GM23338 (cell line): ENCODE results near the gene IL24. TPM values are rescaled to one million over a fixed set of nuclear protein-coding genes. Genes with fewer than 3 reads are reported as not detected.
A peak's percentile ranks its signal among the peaks of the same experiment; 100 is the strongest.

Source experiments
- ATAC-seq: fragments of 200-7000 bp; cut with Tn5 transposase; 3 replicates; pipeline ENCODE4 v1.9.1; 2020
- DNase-seq: peaks from one replicate; pipeline ENCODE4 v3.0.0-alpha.2; 2015; ENCODE audit warnings: low spot score
- H2AFZ ChIP-seq: fragments of 200-600 bp; sonication (generic); 2 replicates; pipeline ENCODE4 v1.8.0; 2016; ENCODE audit warnings: antibody characterized with exemption, mild to moderate bottlenecking, moderate library complexity
- H3F3A ChIP-seq: fragments of 200-600 bp; sonication (generic); replicated peaks from 2 replicates; pipeline ENCODE4 v1.8.0; 2017; ENCODE audit warnings: antibody characterized with exemption, mixed run types, low read depth
- H3K27ac ChIP-seq: fragments of 200-600 bp; sonication (generic); 2 replicates; pipeline ENCODE4 v1.6.1; 2016; ENCODE audit warnings: low read depth
- H3K27me3 ChIP-seq: fragments of 200-600 bp; sonication (generic); 2 replicates; pipeline ENCODE4 v1.8.0; 2016; ENCODE audit warnings: mild to moderate bottlenecking, mixed run types, moderate library complexity; ENCODE audit not compliant: insufficient read depth
- H3K36me3 ChIP-seq: fragments of 200-600 bp; sonication (generic); 2 replicates; pipeline ENCODE4 v1.8.0; 2016; ENCODE audit warnings: mild to moderate bottlenecking; ENCODE audit not compliant: insufficient read depth
- H3K4me1 ChIP-seq: fragments of 200-600 bp; sonication (generic); 2 replicates; pipeline ENCODE4 v1.8.0; 2016; ENCODE audit warnings: mild to moderate bottlenecking, moderate library complexity; ENCODE audit not compliant: insufficient read depth
- H3K4me2 ChIP-seq: fragments of 200-600 bp; sonication (generic); 2 replicates; pipeline ENCODE4 v1.7.1; 2017; ENCODE audit warnings: mixed run types
- H3K4me3 ChIP-seq: fragments of 200-600 bp; sonication (generic); 2 replicates; pipeline ENCODE4 v1.6.1; 2016; ENCODE audit warnings: mixed run types
- H3K79me2 ChIP-seq: fragments of 200-600 bp; sonication (generic); replicated peaks from 2 replicates; pipeline ENCODE4 v1.8.0; 2017; ENCODE audit warnings: mild to moderate bottlenecking; ENCODE audit not compliant: insufficient read depth
- H3K9me2 ChIP-seq: fragments of 200-600 bp; sonication (generic); 2 replicates; pipeline ENCODE4 v1.8.0; 2017; ENCODE audit not compliant: insufficient read depth
- H4K20me1 ChIP-seq: fragments of 200-600 bp; sonication (generic); replicated peaks from 2 replicates; pipeline ENCODE4 v1.8.0; 2017; ENCODE audit warnings: mild to moderate bottlenecking; ENCODE audit not compliant: insufficient read depth
- H3K27ac Mint-ChIP-seq: 2 replicates; pipeline ENCODE4 v1.8.0; 2020; ENCODE audit warnings: inconsistent platforms, mild to moderate bottlenecking, moderate library complexity, mixed read lengths
- H3K27me3 Mint-ChIP-seq: 3 replicates; pipeline ENCODE4 v1.8.0; 2022; ENCODE audit warnings: low read depth, mild to moderate bottlenecking, moderate library complexity, mixed read lengths, inconsistent platforms; ENCODE audit not compliant: insufficient read depth, poor library complexity
- H3K36me3 Mint-ChIP-seq: 3 replicates; pipeline ENCODE4 v1.8.0; 2021; ENCODE audit warnings: low read depth, mild to moderate bottlenecking, inconsistent platforms, moderate library complexity, mixed read lengths
- H3K4me1 Mint-ChIP-seq: 3 replicates; pipeline ENCODE4 v1.8.0; 2020; ENCODE audit warnings: mild to moderate bottlenecking, inconsistent platforms, mixed read lengths
- H3K4me3 Mint-ChIP-seq: 3 replicates; pipeline ENCODE4 v1.8.0; 2021; ENCODE audit warnings: moderate library complexity, mild to moderate bottlenecking, inconsistent platforms, mixed read lengths
- H3K9me3 Mint-ChIP-seq: 3 replicates; pipeline ENCODE4 v1.8.0; 2020; ENCODE audit warnings: moderate library complexity, mild to moderate bottlenecking, inconsistent platforms, mixed read lengths
- EZH2 ChIP-seq: fragments of 200-600 bp; sonication (generic); IDR thresholded peaks from one replicate; pipeline ENCODE4 v1.8.0; 2017; ENCODE audit warnings: antibody characterized with exemption, mild to moderate bottlenecking, low read depth; ENCODE audit not compliant: unreplicated experiment
- JUNB ChIP-seq: IDR thresholded peaks from one replicate; pipeline ENCODE4 v1.6.1; 2016; ENCODE audit warnings: antibody characterized with exemption; ENCODE audit not compliant: unreplicated experiment
- NANOG ChIP-seq: IDR thresholded peaks from 2 replicates; pipeline ENCODE4 v1.6.1; 2016; ENCODE audit warnings: antibody characterized with exemption, borderline replicate concordance
- POLR2AphosphoS5 ChIP-seq: IDR thresholded peaks from 2 replicates; pipeline ENCODE4 v1.6.1; 2016; ENCODE audit warnings: antibody characterized with exemption, low read depth
- ZNF114 ChIP-seq: fragments of 250-450 bp; sonication (Bioruptor Pico); IDR thresholded peaks from 2 replicates; pipeline ENCODE4 v1.5.0; 2020; ENCODE audit warnings: mild to moderate bottlenecking, moderate library complexity
- ZNF331 ChIP-seq: fragments of 250-450 bp; sonication (Bioruptor Pico); IDR thresholded peaks from 2 replicates; pipeline ENCODE4 v1.5.0; 2020; ENCODE audit warnings: low read depth, mild to moderate bottlenecking, moderate library complexity
- polyA plus RNA-seq: library from polyadenylated mRNA; unstranded; fragments of >200 nt; fragmentation: Nextera tagmentation; extraction: Ambion mirVana; gene quantifications from 2 replicates; pipeline ENCODE4 v1.2.1, GENCODE V29; 2016
- total RNA-seq: library from RNA; depleted of rRNA; stranded (reverse); fragments of >200 nt; shearing (Covaris generic); gene quantifications from 2 replicates; pipeline ENCODE4 v1.2.3, GENCODE V29; 2014
- TF ChIP-seq, protein P1 (sequence below): IDR thresholded peaks from 2 replicates; pipeline ENCODE4 v1.6.1; 2016; ENCODE audit warnings: antibody characterized with exemption
- TF ChIP-seq, protein P2 (sequence below), 2 experiments: fragments of 200-600 bp in 1 of 2; sonication (generic) in 1 of 2; conservative IDR thresholded peaks; 2 replicates each; pipeline versions ENCODE4 v1.5.1 to v1.6.1; 2016 to 2017; ENCODE audit warnings: antibody characterized with exemption in 2 of 2, low read depth in 2 of 2, mild to moderate bottlenecking in 2 of 2, moderate library complexity in 1 of 2
- TF ChIP-seq, protein P3 (sequence below): IDR thresholded peaks from one replicate; pipeline ENCODE4 v1.6.1; 2018; ENCODE audit warnings: antibody characterized with exemption; ENCODE audit not compliant: unreplicated experiment
- TF ChIP-seq, protein P4 (sequence below): fragments of 250-450 bp; sonication (Bioruptor Pico); IDR thresholded peaks from 2 replicates; pipeline ENCODE4 v1.5.0; 2020; ENCODE audit warnings: mild to moderate bottlenecking, moderate library complexity

IL24 gene
- total and polyA plus RNA-seq, 2 experiments from 2014 or later, result not detected

DNA sequence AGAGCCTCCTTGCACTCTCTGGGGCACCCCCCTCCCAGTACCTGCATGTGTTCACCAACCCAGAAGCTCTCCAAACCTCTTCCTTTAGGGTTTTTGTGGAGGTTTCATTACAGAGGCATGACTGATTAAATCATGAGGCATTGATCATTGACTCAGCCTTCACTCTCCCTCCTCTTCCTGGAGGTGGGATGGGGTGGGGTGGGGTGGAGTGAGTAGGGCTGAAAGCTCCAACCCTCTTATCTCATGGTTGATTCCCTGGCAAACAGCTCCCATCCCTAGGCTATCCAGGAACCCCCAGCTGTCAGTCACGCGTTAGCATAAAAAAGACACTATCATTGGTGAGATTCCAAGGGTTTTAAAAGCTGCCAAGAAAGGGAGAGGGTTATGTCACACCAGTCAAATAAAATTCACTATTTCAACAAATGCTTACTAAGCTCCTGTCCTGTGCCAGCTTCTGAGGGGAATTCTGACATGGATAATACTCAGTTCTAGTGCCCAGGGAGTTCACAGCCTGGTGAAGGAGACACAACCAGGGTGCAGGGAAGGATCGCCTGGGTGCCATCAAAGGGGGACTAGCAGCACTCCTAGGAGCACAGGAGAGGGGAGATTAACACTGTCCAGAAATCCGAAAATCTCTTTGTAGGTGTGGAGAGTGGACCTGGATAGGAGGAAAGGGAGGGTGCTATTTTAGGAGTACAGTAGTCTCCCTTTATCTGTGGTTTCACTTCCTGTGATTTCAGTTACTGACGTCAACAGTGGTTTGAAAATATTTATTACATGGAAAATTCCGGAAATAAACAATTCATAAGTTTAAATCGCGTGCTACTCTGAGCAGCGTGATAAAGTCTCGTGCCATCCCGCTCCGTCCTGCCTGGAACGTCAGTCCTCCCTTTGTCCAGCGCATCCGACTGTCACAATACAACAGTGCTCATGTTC is 6.8 kb upstream of the IL24 start:
- 0 out of 2 replicates have a peak overlapping the region, but pooled peaks have one; percentile 45 for H2AFZ ChIP-seq
- H3K9me3 Mint-ChIP-seq, result no peaks in the 10 kb centered on the region; the same call in 2 of the 3 replicates
- H3F3A ChIP-seq, result no peaks in the 10 kb centered on the region
- H3K36me3 Mint-ChIP-seq, result no peaks in the 10 kb centered on the region
- peaks cover 19% of the 10 kb centered on the region for H3K4me1 Mint-ChIP-seq
- H3K9me2 ChIP-seq, result 0 out of 2 replicates have a peak, but pooled peaks cover 10% of the 10 kb centered on the region
- H3K27me3 Mint-ChIP-seq, result peaks cover 2% of the 10 kb centered on the region
- no peak for TF ChIP-seq JUNB
- no peak for TF ChIP-seq POLR2AphosphoS5
- 0 out of 2 replicates have a peak, but pooled peaks have one; percentile 29 for TF ChIP-seq NANOG
- TF ChIP-seq, protein P1, sequence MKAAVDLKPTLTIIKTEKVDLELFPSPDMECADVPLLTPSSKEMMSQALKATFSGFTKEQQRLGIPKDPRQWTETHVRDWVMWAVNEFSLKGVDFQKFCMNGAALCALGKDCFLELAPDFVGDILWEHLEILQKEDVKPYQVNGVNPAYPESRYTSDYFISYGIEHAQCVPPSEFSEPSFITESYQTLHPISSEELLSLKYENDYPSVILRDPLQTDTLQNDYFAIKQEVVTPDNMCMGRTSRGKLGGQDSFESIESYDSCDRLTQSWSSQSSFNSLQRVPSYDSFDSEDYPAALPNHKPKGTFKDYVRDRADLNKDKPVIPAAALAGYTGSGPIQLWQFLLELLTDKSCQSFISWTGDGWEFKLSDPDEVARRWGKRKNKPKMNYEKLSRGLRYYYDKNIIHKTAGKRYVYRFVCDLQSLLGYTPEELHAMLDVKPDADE, result no peak
- TF ChIP-seq, protein P2, sequence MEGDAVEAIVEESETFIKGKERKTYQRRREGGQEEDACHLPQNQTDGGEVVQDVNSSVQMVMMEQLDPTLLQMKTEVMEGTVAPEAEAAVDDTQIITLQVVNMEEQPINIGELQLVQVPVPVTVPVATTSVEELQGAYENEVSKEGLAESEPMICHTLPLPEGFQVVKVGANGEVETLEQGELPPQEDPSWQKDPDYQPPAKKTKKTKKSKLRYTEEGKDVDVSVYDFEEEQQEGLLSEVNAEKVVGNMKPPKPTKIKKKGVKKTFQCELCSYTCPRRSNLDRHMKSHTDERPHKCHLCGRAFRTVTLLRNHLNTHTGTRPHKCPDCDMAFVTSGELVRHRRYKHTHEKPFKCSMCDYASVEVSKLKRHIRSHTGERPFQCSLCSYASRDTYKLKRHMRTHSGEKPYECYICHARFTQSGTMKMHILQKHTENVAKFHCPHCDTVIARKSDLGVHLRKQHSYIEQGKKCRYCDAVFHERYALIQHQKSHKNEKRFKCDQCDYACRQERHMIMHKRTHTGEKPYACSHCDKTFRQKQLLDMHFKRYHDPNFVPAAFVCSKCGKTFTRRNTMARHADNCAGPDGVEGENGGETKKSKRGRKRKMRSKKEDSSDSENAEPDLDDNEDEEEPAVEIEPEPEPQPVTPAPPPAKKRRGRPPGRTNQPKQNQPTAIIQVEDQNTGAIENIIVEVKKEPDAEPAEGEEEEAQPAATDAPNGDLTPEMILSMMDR (conservative IDR thresholded peaks at IDR 0.05; ENCODE audit: low read depth in 2 of 2), result no peak
- no peak for TF ChIP-seq ZNF114 (CRISPR knock-in tag)
- TF ChIP-seq ZNF331 (CRISPR knock-in tag), result no peak
- TF ChIP-seq, protein P3, sequence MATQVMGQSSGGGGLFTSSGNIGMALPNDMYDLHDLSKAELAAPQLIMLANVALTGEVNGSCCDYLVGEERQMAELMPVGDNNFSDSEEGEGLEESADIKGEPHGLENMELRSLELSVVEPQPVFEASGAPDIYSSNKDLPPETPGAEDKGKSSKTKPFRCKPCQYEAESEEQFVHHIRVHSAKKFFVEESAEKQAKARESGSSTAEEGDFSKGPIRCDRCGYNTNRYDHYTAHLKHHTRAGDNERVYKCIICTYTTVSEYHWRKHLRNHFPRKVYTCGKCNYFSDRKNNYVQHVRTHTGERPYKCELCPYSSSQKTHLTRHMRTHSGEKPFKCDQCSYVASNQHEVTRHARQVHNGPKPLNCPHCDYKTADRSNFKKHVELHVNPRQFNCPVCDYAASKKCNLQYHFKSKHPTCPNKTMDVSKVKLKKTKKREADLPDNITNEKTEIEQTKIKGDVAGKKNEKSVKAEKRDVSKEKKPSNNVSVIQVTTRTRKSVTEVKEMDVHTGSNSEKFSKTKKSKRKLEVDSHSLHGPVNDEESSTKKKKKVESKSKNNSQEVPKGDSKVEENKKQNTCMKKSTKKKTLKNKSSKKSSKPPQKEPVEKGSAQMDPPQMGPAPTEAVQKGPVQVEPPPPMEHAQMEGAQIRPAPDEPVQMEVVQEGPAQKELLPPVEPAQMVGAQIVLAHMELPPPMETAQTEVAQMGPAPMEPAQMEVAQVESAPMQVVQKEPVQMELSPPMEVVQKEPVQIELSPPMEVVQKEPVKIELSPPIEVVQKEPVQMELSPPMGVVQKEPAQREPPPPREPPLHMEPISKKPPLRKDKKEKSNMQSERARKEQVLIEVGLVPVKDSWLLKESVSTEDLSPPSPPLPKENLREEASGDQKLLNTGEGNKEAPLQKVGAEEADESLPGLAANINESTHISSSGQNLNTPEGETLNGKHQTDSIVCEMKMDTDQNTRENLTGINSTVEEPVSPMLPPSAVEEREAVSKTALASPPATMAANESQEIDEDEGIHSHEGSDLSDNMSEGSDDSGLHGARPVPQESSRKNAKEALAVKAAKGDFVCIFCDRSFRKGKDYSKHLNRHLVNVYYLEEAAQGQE, result no peak
- TF ChIP-seq EZH2, result no peak
- TF ChIP-seq, protein P4, sequence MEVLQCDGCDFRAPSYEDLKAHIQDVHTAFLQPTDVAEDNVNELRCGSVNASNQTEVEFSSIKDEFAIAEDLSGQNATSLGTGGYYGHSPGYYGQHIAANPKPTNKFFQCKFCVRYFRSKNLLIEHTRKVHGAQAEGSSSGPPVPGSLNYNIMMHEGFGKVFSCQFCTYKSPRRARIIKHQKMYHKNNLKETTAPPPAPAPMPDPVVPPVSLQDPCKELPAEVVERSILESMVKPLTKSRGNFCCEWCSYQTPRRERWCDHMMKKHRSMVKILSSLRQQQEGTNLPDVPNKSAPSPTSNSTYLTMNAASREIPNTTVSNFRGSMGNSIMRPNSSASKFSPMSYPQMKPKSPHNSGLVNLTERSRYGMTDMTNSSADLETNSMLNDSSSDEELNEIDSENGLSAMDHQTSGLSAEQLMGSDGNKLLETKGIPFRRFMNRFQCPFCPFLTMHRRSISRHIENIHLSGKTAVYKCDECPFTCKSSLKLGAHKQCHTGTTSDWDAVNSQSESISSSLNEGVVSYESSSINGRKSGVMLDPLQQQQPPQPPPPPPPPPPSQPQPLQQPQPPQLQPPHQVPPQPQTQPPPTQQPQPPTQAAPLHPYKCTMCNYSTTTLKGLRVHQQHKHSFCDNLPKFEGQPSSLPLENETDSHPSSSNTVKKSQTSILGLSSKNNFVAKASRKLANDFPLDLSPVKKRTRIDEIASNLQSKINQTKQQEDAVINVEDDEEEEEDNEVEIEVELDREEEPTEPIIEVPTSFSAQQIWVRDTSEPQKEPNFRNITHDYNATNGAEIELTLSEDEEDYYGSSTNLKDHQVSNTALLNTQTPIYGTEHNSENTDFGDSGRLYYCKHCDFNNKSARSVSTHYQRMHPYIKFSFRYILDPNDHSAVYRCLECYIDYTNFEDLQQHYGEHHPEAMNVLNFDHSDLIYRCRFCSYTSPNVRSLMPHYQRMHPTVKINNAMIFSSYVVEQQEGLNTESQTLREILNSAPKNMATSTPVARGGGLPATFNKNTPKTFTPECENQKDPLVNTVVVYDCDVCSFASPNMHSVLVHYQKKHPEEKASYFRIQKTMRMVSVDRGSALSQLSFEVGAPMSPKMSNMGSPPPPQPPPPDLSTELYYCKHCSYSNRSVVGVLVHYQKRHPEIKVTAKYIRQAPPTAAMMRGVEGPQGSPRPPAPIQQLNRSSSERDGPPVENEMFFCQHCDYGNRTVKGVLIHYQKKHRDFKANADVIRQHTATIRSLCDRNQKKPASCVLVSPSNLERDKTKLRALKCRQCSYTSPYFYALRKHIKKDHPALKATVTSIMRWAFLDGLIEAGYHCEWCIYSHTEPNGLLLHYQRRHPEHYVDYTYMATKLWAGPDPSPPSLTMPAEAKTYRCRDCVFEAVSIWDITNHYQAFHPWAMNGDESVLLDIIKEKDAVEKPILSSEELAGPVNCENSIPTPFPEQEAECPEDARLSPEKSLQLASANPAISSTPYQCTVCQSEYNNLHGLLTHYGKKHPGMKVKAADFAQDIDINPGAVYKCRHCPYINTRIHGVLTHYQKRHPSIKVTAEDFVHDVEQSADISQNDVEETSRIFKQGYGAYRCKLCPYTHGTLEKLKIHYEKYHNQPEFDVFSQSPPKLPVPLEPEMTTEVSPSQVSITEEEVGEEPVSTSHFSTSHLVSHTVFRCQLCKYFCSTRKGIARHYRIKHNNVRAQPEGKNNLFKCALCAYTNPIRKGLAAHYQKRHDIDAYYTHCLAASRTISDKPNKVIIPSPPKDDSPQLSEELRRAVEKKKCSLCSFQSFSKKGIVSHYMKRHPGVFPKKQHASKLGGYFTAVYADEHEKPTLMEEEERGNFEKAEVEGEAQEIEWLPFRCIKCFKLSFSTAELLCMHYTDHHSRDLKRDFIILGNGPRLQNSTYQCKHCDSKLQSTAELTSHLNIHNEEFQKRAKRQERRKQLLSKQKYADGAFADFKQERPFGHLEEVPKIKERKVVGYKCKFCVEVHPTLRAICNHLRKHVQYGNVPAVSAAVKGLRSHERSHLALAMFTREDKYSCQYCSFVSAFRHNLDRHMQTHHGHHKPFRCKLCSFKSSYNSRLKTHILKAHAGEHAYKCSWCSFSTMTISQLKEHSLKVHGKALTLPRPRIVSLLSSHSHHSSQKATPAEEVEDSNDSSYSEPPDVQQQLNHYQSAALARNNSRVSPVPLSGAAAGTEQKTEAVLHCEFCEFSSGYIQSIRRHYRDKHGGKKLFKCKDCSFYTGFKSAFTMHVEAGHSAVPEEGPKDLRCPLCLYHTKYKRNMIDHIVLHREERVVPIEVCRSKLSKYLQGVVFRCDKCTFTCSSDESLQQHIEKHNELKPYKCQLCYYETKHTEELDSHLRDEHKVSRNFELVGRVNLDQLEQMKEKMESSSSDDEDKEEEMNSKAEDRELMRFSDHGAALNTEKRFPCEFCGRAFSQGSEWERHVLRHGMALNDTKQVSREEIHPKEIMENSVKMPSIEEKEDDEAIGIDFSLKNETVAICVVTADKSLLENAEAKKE (CRISPR knock-in tag), result peak; percentile 88
- DNase-seq (peak; percentile 52), ATAC-seq (peak; percentile 91)
- H3K27ac Mint-ChIP-seq, result no peak overlapping the region
- H3K4me3 Mint-ChIP-seq, result no peak overlapping the region
- no peaks in the 10 kb centered on the region for H3K79me2 ChIP-seq
- peaks cover 18% of the 10 kb centered on the region for H3K4me1 ChIP-seq
- no peaks in the 10 kb centered on the region for H4K20me1 ChIP-seq
- no peak overlapping the region for H3K4me3 ChIP-seq
- no peaks in the 10 kb centered on the region for H3K27me3 ChIP-seq
- no peaks in the 10 kb centered on the region; the same call in 1 of the 2 replicates for H3K36me3 ChIP-seq
- no peak overlapping the region for H3K27ac ChIP-seq
- peak overlapping the region; percentile 62; the same call in 1 of the 2 replicates for H3K4me2 ChIP-seq
